Osteoblast (primary cell): ENCODE data around the gene AGMO. TPM values are rescaled to one million over a fixed set of nuclear protein-coding genes. Genes with fewer than 3 reads are reported as not detected.

Source experiments
- DNase-seq: peaks from one replicate; pipeline ENCODE4 v3.0.0; 2011; ENCODE audit warnings: low spot score, mixed read lengths; ENCODE audit not compliant: insufficient read length; ENCODE audit errors: missing footprints
- H2AFZ ChIP-seq: 2 replicates; pipeline ENCODE4 v1.6.0; 2011; ENCODE audit warnings: mild to moderate bottlenecking, low read length
- H3K27ac ChIP-seq: 2 replicates; pipeline ENCODE4 v1.5.1; 2011; ENCODE audit warnings: mild to moderate bottlenecking, low read depth, low read length, moderate library complexity
- H3K27me3 ChIP-seq: 2 replicates; pipeline ENCODE4 v1.6.0; 2012; ENCODE audit warnings: mild to moderate bottlenecking, control low read depth, inconsistent platforms, low read length, moderate library complexity; ENCODE audit not compliant: insufficient read depth
- H3K36me3 ChIP-seq: 2 replicates; pipeline ENCODE4 v1.5.1; 2011; ENCODE audit warnings: mild to moderate bottlenecking, low read length, control low read depth, moderate library complexity; ENCODE audit not compliant: insufficient read depth
- H3K4me1 ChIP-seq: 2 replicates; pipeline ENCODE4 v1.5.1; 2011; ENCODE audit warnings: mild to moderate bottlenecking, low read length, control low read depth, moderate library complexity; ENCODE audit not compliant: insufficient read depth
- H3K4me2 ChIP-seq: 2 replicates; pipeline ENCODE4 v1.6.0; 2011; ENCODE audit warnings: mild to moderate bottlenecking, low read length; ENCODE audit not compliant: insufficient read depth
- H3K4me3 ChIP-seq: fragments of 200-600 bp; sonication (generic); 3 replicates; pipeline ENCODE4 v1.5.1; 2012; ENCODE audit warnings: mild to moderate bottlenecking, low read length, inconsistent platforms; ENCODE audit not compliant: insufficient read depth
- H3K79me2 ChIP-seq: 2 replicates; pipeline ENCODE4 v1.6.0; 2012; ENCODE audit warnings: mild to moderate bottlenecking, low read length, control low read depth, inconsistent platforms; ENCODE audit not compliant: insufficient read depth
- H3K9me3 ChIP-seq: 2 replicates; pipeline ENCODE4 v1.5.1; 2011; ENCODE audit warnings: low read depth, low read length, control low read depth
- H4K20me1 ChIP-seq: 2 replicates; pipeline ENCODE4 v1.6.0; 2012; ENCODE audit warnings: mild to moderate bottlenecking, low read length, control low read depth; ENCODE audit not compliant: insufficient read depth
- total RNA-seq: library from RNA; depleted of rRNA; stranded (reverse); fragments of >200 nt; gene quantifications from 2 replicates; pipeline ENCODE4 v1.2.3, GENCODE V29; 2012
- TF ChIP-seq, protein P1 (sequence below): IDR thresholded peaks from 2 replicates; pipeline ENCODE4 v1.5.1; 2011; ENCODE audit warnings: mild to moderate bottlenecking, low read depth, low read length, moderate library complexity; ENCODE audit errors: extremely low read depth

Gene AGMO
- total RNA-seq: under 0.01 and 1.2 TPM in 2 replicates

DNA sequence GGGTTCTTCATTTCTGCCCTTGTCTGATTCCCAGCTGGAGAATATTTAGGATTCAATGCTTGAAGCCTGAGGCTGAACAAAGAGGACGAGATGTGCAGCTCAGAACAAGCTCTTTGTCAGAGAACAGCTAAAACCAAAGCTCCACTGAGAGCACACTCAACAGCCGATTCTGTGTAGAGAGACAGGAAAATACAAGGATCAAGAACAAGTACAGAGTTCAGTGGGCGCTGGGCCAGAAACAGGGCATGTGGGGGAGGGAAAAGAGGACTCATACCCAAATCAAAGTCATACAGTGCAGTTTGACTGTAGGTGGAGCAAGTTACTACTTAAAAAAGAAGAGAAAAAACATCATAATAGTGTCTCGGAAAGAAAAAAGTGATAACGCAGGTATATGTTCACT, at the start of gene AGMO:
TSS of gene AGMO (minus strand) at position 181 of the 400 bp plus-strand sequence.
- DNase-seq: no peak

GRCh38 chr7:15610503-15610902, 48.7 kb upstream of the AGMO start:
- H3K9me3 ChIP-seq: no peaks in the 10 kb centered on the region
- DNase-seq: no peak
- H3K4me3 ChIP-seq: no peak overlapping the region
- H3K27ac ChIP-seq: no peak overlapping the region
- no peaks in the 10 kb centered on the region for H3K4me1 ChIP-seq
- no peaks in the 10 kb centered on the region for H3K79me2 ChIP-seq
- no peak overlapping the region for H3K4me2 ChIP-seq
- H3K27me3 ChIP-seq: no peaks in the 10 kb centered on the region
- TF ChIP-seq, protein P1, sequence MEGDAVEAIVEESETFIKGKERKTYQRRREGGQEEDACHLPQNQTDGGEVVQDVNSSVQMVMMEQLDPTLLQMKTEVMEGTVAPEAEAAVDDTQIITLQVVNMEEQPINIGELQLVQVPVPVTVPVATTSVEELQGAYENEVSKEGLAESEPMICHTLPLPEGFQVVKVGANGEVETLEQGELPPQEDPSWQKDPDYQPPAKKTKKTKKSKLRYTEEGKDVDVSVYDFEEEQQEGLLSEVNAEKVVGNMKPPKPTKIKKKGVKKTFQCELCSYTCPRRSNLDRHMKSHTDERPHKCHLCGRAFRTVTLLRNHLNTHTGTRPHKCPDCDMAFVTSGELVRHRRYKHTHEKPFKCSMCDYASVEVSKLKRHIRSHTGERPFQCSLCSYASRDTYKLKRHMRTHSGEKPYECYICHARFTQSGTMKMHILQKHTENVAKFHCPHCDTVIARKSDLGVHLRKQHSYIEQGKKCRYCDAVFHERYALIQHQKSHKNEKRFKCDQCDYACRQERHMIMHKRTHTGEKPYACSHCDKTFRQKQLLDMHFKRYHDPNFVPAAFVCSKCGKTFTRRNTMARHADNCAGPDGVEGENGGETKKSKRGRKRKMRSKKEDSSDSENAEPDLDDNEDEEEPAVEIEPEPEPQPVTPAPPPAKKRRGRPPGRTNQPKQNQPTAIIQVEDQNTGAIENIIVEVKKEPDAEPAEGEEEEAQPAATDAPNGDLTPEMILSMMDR: no peak
- no peaks in the 10 kb centered on the region for H4K20me1 ChIP-seq
- H2AFZ ChIP-seq: no peak overlapping the region
- no peaks in the 10 kb centered on the region for H3K36me3 ChIP-seq

More for the DNA sequence above, at the start of gene AGMO:
- Histone ChIP-seq H3K79me2 (no peaks in the 10 kb centered on the region), H3K4me1 (peaks cover 26% of the 10 kb centered on the region), H3K27me3 (no peaks in the 10 kb centered on the region), H3K27ac (no peak within 1 kb of the TSS), H3K4me2 (peak within 1 kb of the TSS; percentile 69), H3K36me3 (no peaks in the 10 kb centered on the region), H2AFZ (peak within 1 kb of the TSS; percentile 63), H3K9me3 (no peaks in the 10 kb centered on the region), H4K20me1 (no peaks in the 10 kb centered on the region), H3K4me3 (peak within 1 kb of the TSS; percentile 42)
- TF ChIP-seq, protein P1: no peak

DNA sequence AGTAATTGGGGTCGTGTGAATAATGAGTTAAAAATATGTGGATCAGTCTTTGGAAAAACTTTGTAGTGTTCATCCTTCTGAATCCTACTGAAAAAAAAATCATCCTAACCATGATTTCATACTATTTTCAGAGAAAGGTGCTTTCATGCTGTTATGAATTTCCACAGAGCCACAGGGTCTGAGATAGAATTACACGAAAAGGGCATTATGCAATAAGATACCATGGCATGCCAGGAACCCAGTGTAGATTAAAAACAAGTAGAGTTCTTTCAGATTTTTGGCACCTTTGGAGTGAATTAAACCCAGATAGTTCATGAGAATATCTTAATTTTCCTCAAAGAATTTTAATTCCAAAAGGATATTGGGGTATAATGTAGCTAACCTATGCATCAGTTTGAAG, 47.5 kb upstream of the AGMO start:
- Histone ChIP-seq H3K36me3 (no peaks in the 10 kb centered on the region), H3K27ac (no peak overlapping the region), H3K4me1 (no peaks in the 10 kb centered on the region), H4K20me1 (no peaks in the 10 kb centered on the region), H3K9me3 (no peaks in the 10 kb centered on the region), H3K4me3 (no peak overlapping the region), H3K79me2 (no peaks in the 10 kb centered on the region), H2AFZ (no peak overlapping the region), H3K27me3 (no peaks in the 10 kb centered on the region), H3K4me2 (no peak overlapping the region)
- no peak for DNase-seq
- TF ChIP-seq, protein P1: no peak

DNA sequence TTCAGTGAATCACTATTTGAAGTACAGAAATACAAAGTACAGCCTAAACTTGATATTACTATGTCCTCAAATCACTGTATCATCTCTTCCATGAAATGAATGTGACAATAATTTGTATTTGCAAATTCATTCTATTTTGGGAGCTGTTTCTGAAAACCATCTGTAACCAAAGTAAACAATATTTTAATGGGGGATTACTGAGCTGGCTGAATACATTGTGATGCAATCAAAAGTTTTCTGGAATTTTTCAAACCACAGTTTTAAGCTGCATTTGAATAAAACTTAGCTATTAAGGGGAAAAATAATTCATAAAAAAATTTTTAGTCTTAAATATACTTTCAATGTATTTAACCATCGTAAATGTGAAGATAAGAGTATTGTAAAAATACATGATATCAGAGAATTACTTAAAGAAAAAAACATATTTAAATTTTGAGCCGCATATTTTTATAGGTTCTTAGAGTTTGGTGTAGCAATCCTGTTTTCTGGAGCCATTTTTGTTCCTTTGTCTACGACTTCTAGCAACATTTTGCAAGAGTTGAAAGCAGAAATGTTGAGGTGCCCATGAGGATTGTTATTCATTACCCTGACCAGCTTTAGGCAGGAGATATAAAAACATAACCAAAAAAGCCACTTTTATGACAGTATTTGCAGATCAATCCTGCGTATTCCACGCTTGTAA, 45.9 kb upstream of the AGMO start:
- TF ChIP-seq, protein P1: no peak
- Histone ChIP-seq H3K9me3 (no peaks in the 10 kb centered on the region), H3K4me3 (no peak overlapping the region), H3K27ac (no peak overlapping the region), H2AFZ (no peak overlapping the region), H3K27me3 (no peaks in the 10 kb centered on the region), H4K20me1 (no peaks in the 10 kb centered on the region), H3K4me1 (peaks cover 3% of the 10 kb centered on the region), H3K79me2 (no peaks in the 10 kb centered on the region), H3K36me3 (no peaks in the 10 kb centered on the region), H3K4me2 (peak overlapping the region; percentile 3)
- DNase-seq: peak; percentile 29
